MM.1S (cell line): ENCODE data around the gene PPM1H.

Source experiments
- EZH2 ChIP-seq: fragments of 300-600 bp; sonication (generic); optimal IDR thresholded peaks from 2 replicates; pipeline ENCODE3; 2017; ENCODE audit warnings: low read depth, mild to moderate bottlenecking, antibody characterized with exemption, low read length, mixed read lengths
- EZH2phosphoT487 ChIP-seq: fragments of 300-600 bp; sonication (generic); IDR thresholded peaks from 2 replicates; pipeline ENCODE4 v1.6.1; 2018; ENCODE audit warnings: antibody characterized with exemption, low read length
- TF ChIP-seq, protein P1 (sequence below): fragments of 300-600 bp; sonication (generic); IDR thresholded peaks from 2 replicates; pipeline ENCODE4 v1.5.1; 2016; ENCODE audit warnings: antibody characterized with exemption, low read length, mixed read lengths

DNA sequence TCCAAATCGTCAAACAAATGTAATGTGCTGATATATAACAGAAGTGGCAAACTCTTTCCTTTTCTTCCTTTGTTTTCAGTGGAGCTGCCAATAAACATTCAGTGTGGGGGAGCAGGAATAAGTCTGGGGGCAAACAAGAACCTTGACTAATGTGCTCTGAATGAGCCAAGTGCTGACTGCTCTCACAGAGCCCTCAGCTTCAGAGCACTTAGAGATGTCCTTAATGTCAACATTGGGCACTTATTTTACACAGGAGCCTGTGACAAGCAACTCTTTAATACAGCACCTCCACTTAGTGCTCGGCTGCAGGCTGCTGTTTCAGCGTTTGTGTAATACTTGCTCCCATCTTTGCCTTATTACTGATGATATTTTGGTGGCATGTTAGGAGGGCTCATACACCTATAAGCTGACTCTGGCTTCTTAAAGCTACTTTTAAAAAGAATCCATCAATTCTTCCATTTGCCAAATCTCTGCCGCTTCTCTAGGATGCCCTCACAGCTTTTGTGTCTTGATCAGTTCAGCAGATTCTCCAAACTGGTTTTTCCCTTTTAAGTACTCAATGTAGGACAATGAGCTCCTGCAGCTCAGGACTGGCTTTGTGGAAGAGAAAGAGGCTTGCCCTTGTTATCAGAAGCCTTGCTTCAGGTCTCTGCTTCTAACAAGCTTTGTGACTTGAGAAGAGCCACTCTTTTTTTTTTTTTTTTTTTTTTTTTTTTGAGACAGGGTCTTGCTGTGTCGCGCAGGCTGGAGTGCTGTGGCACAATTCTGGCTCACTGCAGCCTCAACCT, 261.7 kb downstream of the PPM1H start:
- TF ChIP-seq, protein P1, sequence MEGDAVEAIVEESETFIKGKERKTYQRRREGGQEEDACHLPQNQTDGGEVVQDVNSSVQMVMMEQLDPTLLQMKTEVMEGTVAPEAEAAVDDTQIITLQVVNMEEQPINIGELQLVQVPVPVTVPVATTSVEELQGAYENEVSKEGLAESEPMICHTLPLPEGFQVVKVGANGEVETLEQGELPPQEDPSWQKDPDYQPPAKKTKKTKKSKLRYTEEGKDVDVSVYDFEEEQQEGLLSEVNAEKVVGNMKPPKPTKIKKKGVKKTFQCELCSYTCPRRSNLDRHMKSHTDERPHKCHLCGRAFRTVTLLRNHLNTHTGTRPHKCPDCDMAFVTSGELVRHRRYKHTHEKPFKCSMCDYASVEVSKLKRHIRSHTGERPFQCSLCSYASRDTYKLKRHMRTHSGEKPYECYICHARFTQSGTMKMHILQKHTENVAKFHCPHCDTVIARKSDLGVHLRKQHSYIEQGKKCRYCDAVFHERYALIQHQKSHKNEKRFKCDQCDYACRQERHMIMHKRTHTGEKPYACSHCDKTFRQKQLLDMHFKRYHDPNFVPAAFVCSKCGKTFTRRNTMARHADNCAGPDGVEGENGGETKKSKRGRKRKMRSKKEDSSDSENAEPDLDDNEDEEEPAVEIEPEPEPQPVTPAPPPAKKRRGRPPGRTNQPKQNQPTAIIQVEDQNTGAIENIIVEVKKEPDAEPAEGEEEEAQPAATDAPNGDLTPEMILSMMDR = no peak
- no peak for TF ChIP-seq EZH2
- no peak for TF ChIP-seq EZH2phosphoT487
